Tibial artery (tissue), 4 donors: ENCODE measurements around the gene HMCN1.

Experiments used
- DNase-seq, 2 donors: peaks; one replicate each; pipeline ENCODE4 v3.0.0-alpha.2; 2019
- H3K27ac ChIP-seq, 2 donors: fragments of 200-600 bp; sonication (generic) in 1 of 2; 1 replicate in 1 of 2; 2 replicates in 1 of 2; pipeline ENCODE4 v1.5.1; 2018 to 2019; ENCODE audit warnings: mild to moderate bottlenecking in 1 of 2
- H3K27me3 ChIP-seq, 2 donors: fragments of 200-600 bp; sonication (generic) in 1 of 2; one replicate each; pipeline versions ENCODE4 v1.5.1 to v1.6.0; 2016 to 2019
- H3K36me3 ChIP-seq, 3 donors: fragments of 200-600 bp; sonication (generic) in 2 of 3; one replicate each; pipeline ENCODE4 v1.5.1; 2016 to 2019; ENCODE audit warnings: mild to moderate bottlenecking in 2 of 3
- H3K4me1 ChIP-seq, 4 donors: fragments of 200-600 bp; sonication (generic) in 2 of 4; 1 replicate in 3 of 4; 2 replicates in 1 of 4; pipeline ENCODE4 v1.5.1; 2016 to 2019
- H3K4me3 ChIP-seq, 2 donors: fragments of 200-600 bp; sonication (generic) in 1 of 2; 1 replicate in 1 of 2; 2 replicates in 1 of 2; pipeline ENCODE4 v1.5.1; 2018 to 2019; ENCODE audit warnings: mild to moderate bottlenecking in 2 of 2
- H3K9me3 ChIP-seq, 3 donors: fragments of 200-600 bp; sonication (generic) in 1 of 3; one replicate each; pipeline ENCODE4 v1.5.1; 2016 to 2019
- intact Hi-C: fragments of 100-400 bp; cut with DNase I; formaldehyde crosslinking; loops from one replicate; pipeline ENCODE4 v1.15.0; 2023; ENCODE audit warnings: low total_unique reads
- TF ChIP-seq, protein P1 (sequence below), 2 experiments: fragments of 200-600 bp in 1 of 2; fragments of 450-650 bp in 1 of 2; IDR thresholded peaks; one replicate each; pipeline ENCODE4 v1.5.1; 2017 to 2019; ENCODE audit warnings: antibody characterized with exemption in 2 of 2, mild to moderate bottlenecking in 1 of 2, moderate library complexity in 1 of 2

Gene HMCN1

GRCh38 chr1:186066411-186066810 lies 332.2 kb downstream of the HMCN1 start:
- DNase-seq, result no peak
- Histone ChIP-seq H3K4me1 (no peaks in the 10 kb centered on the region), H3K27ac (no peak overlapping the region), H3K9me3 (no peaks in the 10 kb centered on the region), H3K4me3 (no peak overlapping the region), H3K36me3 (no peaks in the 10 kb centered on the region), H3K27me3 (no peaks in the 10 kb centered on the region)
- intact Hi-C loops, result no loop called here
- TF ChIP-seq, protein P1, sequence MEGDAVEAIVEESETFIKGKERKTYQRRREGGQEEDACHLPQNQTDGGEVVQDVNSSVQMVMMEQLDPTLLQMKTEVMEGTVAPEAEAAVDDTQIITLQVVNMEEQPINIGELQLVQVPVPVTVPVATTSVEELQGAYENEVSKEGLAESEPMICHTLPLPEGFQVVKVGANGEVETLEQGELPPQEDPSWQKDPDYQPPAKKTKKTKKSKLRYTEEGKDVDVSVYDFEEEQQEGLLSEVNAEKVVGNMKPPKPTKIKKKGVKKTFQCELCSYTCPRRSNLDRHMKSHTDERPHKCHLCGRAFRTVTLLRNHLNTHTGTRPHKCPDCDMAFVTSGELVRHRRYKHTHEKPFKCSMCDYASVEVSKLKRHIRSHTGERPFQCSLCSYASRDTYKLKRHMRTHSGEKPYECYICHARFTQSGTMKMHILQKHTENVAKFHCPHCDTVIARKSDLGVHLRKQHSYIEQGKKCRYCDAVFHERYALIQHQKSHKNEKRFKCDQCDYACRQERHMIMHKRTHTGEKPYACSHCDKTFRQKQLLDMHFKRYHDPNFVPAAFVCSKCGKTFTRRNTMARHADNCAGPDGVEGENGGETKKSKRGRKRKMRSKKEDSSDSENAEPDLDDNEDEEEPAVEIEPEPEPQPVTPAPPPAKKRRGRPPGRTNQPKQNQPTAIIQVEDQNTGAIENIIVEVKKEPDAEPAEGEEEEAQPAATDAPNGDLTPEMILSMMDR (IDR thresholded peaks at IDR 0.05), result no peak

- Histone ChIP-seq H3K4me3 (no peak overlapping the region), H3K36me3 (no peaks in the 10 kb centered on the region), H3K27me3 (no peaks in the 10 kb centered on the region), H3K9me3 (no peaks in the 10 kb centered on the region), H3K4me1 (peaks cover 0 to 6% (median 0%) of the 10 kb centered on the region in 4 donors), H3K27ac (no peak overlapping the region)
- TF ChIP-seq, protein P1 (IDR thresholded peaks at IDR 0.05), result no peak
- DNase-seq, result no peak
- intact Hi-C loops, result no loop called here
Measured at GRCh38 chr1:186073697-186074096, 339.5 kb downstream of the HMCN1 start.

DNA sequence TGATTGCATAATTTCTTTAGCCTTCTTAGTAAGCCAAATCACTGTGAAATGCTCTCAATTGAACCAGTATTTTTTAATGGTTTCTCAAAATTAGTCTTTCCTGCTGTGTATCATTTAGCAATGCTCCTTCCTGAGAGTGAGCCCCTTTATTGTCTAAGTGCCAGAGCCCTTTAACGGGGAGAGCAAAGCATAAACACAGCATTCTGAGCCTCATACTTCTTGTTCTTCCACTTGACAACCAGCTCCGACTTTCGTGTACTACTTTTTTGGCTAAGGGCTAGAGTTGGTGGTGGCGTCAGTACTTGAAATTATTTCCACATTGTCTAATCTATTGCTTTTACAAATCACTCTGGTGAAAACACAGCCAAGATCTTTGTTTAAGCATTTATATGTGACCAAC lies 341.8 kb downstream of the HMCN1 start:
- Histone ChIP-seq H3K27me3 (no peaks in the 10 kb centered on the region), H3K36me3 (no peaks in the 10 kb centered on the region), H3K9me3 (no peaks in the 10 kb centered on the region), H3K27ac (no peak overlapping the region), H3K4me1 (peaks cover 0 to 6% (median 0%) of the 10 kb centered on the region in 4 donors), H3K4me3 (no peak overlapping the region)
- peak in 1 of 2 donors; percentile 21 for DNase-seq
- intact Hi-C loops, result no loop called here
- TF ChIP-seq, protein P1 (IDR thresholded peaks at IDR 0.05), result no peak

DNA sequence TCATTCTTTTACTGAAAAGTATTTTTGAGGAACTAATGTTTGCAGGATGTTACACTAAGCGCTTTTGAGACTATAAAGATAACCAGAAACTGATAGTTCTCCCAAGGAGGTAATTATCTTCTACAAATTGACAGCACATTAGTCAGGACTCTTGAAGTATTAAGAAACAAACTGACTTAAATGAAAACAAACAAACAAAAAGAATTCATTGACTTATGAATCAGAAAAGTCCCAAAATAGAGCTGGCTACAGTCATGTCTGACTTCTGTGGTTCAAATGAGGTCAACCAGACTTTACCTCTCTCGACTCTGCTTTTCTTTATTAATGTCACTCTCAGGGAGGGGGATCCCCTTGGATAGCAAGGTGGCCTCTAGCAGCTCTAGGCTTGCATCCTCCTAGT lies 344.1 kb downstream of the HMCN1 start:
- H3K36me3 ChIP-seq, result no peaks in the 10 kb centered on the region
- H3K27ac ChIP-seq, result no peak overlapping the region
- intact Hi-C loops, result no loop called here
- no peaks in the 10 kb centered on the region for H3K9me3 ChIP-seq
- TF ChIP-seq, protein P1 (IDR thresholded peaks at IDR 0.05), result no peak
- DNase-seq, result no peak
- no peak overlapping the region for H3K4me3 ChIP-seq
- no peaks in the 10 kb centered on the region for H3K27me3 ChIP-seq
- peaks cover 0 to 6% (median 0%) of the 10 kb centered on the region in 4 donors for H3K4me1 ChIP-seq

- intact Hi-C loops, result no loop called here
- no peak for DNase-seq
- no peaks in the 10 kb centered on the region for H3K27me3 ChIP-seq
- H3K4me1 ChIP-seq, result peaks cover 0 to 6% (median 0%) of the 10 kb centered on the region in 4 donors
- TF ChIP-seq, protein P1 (IDR thresholded peaks at IDR 0.05), result no peak
- H3K27ac ChIP-seq, result no peak overlapping the region
- no peaks in the 10 kb centered on the region for H3K36me3 ChIP-seq
- no peak overlapping the region for H3K4me3 ChIP-seq
- H3K9me3 ChIP-seq, result no peaks in the 10 kb centered on the region
Measured at GRCh38 chr1:186079084-186079684, 345.0 kb downstream of the HMCN1 start.
